IPS DF 6.9 (cell line): ENCODE measurements around the gene NUP85.

Source experiments
- DNase-seq: peaks from one replicate; pipeline ENCODE4 v3.0.0-alpha.2; 2013; ENCODE audit warnings: low read depth, low spot score
- H3K27ac ChIP-seq: one replicate; pipeline ENCODE4 v1.5.1; 2013; ENCODE audit warnings: low read length, control low read depth
- H3K27me3 ChIP-seq: 2 replicates; pipeline ENCODE4 v1.6.1; 2013; ENCODE audit warnings: mild to moderate bottlenecking, low read length; ENCODE audit not compliant: control insufficient read depth, insufficient read depth
- H3K36me3 ChIP-seq: 2 replicates; pipeline ENCODE4 v1.6.1; 2013; ENCODE audit warnings: low read length; ENCODE audit not compliant: control insufficient read depth, insufficient read depth
- H3K4me1 ChIP-seq: 2 replicates; pipeline ENCODE4 v1.6.1; 2013; ENCODE audit warnings: low read length; ENCODE audit not compliant: control insufficient read depth, insufficient read depth
- H3K4me3 ChIP-seq: 2 replicates; pipeline ENCODE4 v1.5.1; 2013; ENCODE audit warnings: mild to moderate bottlenecking, low read length
- H3K9me3 ChIP-seq: 2 replicates; pipeline ENCODE4 v1.6.1; 2013; ENCODE audit warnings: low read length, inconsistent platforms; ENCODE audit not compliant: control insufficient read depth, insufficient read depth
- WGBS: extraction: QIAGEN DNeasy Blood & Tissue Kit; methylation state at CpG from one replicate; pipeline ENCODE4 v1.1.7; 2013; ENCODE audit warnings: mixed read lengths, missing lambda C conversion rate; ENCODE audit not compliant: insufficient read length, insufficient coverage; 5-methylcytosine and 5-hydroxymethylcytosine counted together

NUP85 gene

DNA sequence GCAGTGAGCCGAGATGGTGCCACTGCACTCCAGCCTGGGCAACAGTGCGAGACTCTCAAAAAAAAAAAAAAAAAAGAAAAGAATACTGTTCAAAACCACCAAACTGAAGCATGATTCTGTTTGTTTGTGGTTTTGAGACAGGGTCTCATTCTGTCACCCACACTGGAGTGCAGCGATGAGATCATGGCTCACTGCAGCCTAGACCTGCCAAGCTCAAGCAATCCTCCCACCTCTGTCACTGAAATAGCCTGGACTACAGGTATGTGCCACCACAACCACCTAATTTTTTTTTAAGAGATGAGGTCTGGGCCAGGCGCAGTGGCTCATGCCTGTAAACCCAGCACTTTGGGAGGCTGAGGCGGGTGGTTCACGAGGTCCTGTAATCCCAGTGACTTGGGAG, 27.0 kb upstream of the NUP85 start:
- Histone ChIP-seq H3K27ac (no peak overlapping the region), H3K27me3 (no peaks in the 10 kb centered on the region), H3K4me3 (no peak overlapping the region), H3K36me3 (peaks cover 25% of the 10 kb centered on the region), H3K9me3 (no peaks in the 10 kb centered on the region), H3K4me1 (no peaks in the 10 kb centered on the region)
- no CpG with 5 or more reads among the region's 6 CpGs for WGBS
- DNase-seq, result no peak

DNA sequence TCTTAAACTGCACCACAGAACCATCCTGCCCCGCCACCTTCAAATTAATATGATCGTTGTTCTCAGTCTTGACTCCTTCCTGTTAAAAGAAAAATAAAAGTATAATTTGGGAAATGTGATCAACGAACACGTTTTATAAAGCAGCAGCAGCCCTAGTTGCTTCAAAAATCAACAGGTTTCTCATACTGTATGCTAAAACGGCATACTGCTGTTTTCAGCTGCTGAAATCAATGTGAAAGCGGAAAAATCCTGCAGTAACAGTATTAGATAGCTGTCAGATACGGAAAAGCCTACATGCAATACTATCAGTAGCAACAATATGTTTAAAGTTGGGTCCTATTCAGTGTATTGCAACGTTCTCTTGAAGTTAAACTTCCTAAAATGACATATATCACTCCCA, 24.4 kb upstream of the NUP85 start:
- peak overlapping the region; percentile 99; the same call in 1 of the 2 replicates for H3K4me3 ChIP-seq
- whole genome bisulfite sequencing, result no CpG with 5 or more reads among the region's 8 CpGs
- no peaks in the 10 kb centered on the region for H3K27me3 ChIP-seq
- no peak for DNase-seq
- no peaks in the 10 kb centered on the region for H3K9me3 ChIP-seq
- no peaks in the 10 kb centered on the region for H3K4me1 ChIP-seq
- peaks cover 8% of the 10 kb centered on the region for H3K36me3 ChIP-seq
- H3K27ac ChIP-seq, result no peak overlapping the region

- no peak for DNase-seq
- H3K9me3 ChIP-seq, result no peaks in the 10 kb centered on the region
- WGBS, result no CpG with 5 or more reads among the region's 34 CpGs
These were observed 23.7 kb upstream of the NUP85 start for GRCh38 chr17:75181608-75182318.

GRCh38 chr17:75182319-75182568, 23.2 kb upstream of the NUP85 start:
- no peak for DNase-seq
- peaks cover 8% of the 10 kb centered on the region for H3K36me3 ChIP-seq
- no peaks in the 10 kb centered on the region for H3K9me3 ChIP-seq
- H3K4me1 ChIP-seq, result no peaks in the 10 kb centered on the region
- H3K27ac ChIP-seq, result no peak overlapping the region
- H3K4me3 ChIP-seq, result peak overlapping the region; percentile 99
- no peaks in the 10 kb centered on the region for H3K27me3 ChIP-seq
- WGBS, result no CpG with 5 or more reads among the region's 33 CpGs

More at GRCh38 chr17:75181608-75182318, 23.7 kb upstream of the NUP85 start:
- Histone ChIP-seq H3K27ac (no peak overlapping the region), H3K27me3 (no peaks in the 10 kb centered on the region), H3K36me3 (peaks cover 8% of the 10 kb centered on the region), H3K4me3 (peak overlapping the region; percentile 99), H3K4me1 (no peaks in the 10 kb centered on the region)

DNA sequence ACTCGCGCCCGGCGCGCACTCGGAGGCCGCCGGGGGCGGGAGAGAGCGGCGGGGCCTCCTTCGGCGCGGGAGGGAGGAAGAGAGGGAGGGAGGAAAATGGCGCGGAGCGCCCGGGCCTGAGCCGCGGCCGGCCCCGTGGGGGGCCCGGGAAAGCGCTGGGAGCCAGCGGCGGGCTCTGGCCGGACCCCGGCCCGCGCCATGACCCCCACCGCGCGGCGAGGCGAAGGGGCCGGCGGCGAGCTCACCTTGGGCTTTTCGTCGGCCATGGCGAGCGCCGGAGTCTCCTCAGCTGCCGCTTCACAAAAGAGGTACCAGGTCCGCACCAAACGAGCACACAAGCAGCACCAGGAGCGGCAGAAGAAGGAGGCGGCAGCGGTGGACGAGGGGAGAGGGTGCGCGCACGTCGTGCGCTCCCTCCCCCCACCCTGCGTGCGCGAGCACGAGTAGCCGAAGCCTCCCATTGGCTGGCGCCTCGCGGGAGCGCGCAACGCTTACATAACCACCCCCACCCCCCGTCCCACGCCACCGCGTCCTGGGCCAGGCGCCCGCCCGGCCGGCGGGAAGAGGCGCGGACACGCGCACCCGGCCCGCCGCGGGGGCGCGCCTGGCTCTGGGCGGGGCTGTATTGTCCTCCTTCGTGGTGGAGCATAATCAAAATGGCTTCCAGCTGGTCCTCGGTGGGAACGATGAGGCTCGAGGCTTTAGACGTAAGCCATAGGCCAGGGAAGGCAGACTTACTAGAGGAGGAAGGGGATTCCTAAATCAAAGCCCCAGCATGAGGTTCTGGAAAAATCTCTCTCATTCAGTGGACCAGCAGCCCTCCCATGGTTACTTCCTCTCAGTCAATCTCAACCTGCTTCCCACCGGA, 22.7 kb upstream of the NUP85 start, which contains the start of gene SUMO2:
SUMO2 (minus strand) TSS at position 391 of the 868 bp plus-strand sequence; CDS start at position 266, 125 bp downstream.
- Histone ChIP-seq H3K4me1 (no peaks in the 10 kb centered on the region), H3K36me3 (peaks cover 8% of the 10 kb centered on the region), H3K9me3 (no peaks in the 10 kb centered on the region), H3K27ac (no peak within 1 kb of the TSS), H3K27me3 (no peaks in the 10 kb centered on the region), H3K4me3 (peak within 1 kb of the TSS; percentile 99)
- DNase-seq, result peak; percentile 85
- no CpG with 5 or more reads among the region's 92 CpGs for WGBS

GRCh38 chr17:75183999-75184884, 21.2 kb upstream of the NUP85 start:
- Histone ChIP-seq H3K27ac (no peak overlapping the region), H3K4me1 (no peaks in the 10 kb centered on the region), H3K27me3 (no peaks in the 10 kb centered on the region), H3K36me3 (peaks cover 3% of the 10 kb centered on the region), H3K9me3 (no peaks in the 10 kb centered on the region), H3K4me3 (no peak overlapping the region)
- WGBS, result no CpG with 5 or more reads among the region's 9 CpGs
- no peak for DNase-seq

DNA sequence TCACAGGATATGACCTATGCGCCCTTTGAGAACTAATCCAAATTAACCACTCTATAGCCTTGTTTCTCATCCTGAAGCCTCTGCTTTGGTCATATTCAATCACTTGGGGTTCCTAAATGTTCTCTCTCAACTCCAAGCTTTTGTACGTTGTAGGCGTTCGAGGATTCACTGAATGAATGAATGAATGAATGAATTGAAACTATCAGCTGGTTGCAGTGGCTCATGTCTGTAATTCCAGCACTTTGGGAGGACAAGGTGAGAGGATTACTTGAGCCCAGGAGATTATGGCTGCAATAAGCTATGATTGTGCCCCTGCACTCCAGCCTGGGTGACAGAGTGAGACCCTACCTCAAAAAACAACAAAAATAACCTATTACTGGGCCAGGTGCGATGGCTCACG, 16.9 kb upstream of the NUP85 start:
- no peaks in the 10 kb centered on the region for H3K27me3 ChIP-seq
- no peak for DNase-seq
- no peak overlapping the region for H3K27ac ChIP-seq
- WGBS, result no CpG with 5 or more reads among the region's 6 CpGs
- H3K36me3 ChIP-seq, result no peaks in the 10 kb centered on the region
- H3K9me3 ChIP-seq, result no peaks in the 10 kb centered on the region
- no peak overlapping the region for H3K4me3 ChIP-seq
- no peaks in the 10 kb centered on the region for H3K4me1 ChIP-seq

DNA sequence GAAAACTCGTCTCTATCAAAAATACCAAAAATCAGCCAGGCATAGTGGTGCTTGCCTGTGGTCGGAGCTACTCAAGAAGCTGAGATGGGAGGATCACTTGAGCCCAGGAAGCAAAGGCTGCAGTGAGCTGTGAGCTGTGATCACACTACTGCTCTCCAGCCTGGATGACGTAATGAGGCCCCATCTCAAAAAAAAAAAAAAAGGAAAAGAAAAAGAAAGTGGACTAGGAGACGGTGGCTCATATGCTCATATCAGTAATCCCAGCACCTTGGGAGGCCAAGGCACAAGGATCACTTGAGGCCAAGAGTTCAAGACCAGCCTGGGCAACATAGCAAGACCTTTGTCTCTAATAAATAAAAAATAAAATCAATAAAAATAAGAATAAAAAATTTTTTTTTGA, 13.9 kb upstream of the NUP85 start:
- H3K27me3 ChIP-seq, result no peaks in the 10 kb centered on the region
- H3K27ac ChIP-seq, result no peak overlapping the region
- no peaks in the 10 kb centered on the region for H3K4me1 ChIP-seq
- no peak overlapping the region for H3K4me3 ChIP-seq
- H3K36me3 ChIP-seq, result no peaks in the 10 kb centered on the region
- H3K9me3 ChIP-seq, result no peaks in the 10 kb centered on the region
- DNase-seq, result no peak
- WGBS, result no CpG with 5 or more reads among the region's 4 CpGs

DNA sequence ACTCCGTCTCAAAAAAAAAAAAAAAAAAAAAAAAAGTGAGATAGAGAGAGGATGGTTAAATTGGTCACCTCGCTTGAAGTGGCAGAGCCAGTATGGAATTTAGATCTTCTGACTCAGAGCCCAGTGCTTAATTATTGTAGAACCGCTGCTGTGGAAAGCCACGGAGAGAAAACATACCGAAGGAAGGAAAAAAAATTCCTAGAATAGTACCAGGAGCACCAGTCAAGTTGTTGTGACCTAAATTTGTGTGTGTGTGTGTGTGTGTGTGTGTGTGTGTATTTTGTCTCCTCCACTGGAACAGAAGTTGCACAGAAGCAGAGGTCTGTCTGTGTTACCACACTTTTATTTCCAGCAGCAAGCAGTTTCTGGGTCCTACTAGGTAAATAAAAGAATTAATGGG, 10.6 kb upstream of the NUP85 start:
- no CpG with 5 or more reads among the region's 5 CpGs for WGBS
- Histone ChIP-seq H3K27me3 (no peaks in the 10 kb centered on the region), H3K36me3 (no peaks in the 10 kb centered on the region), H3K27ac (no peak overlapping the region), H3K4me1 (no peaks in the 10 kb centered on the region), H3K9me3 (no peaks in the 10 kb centered on the region), H3K4me3 (no peak overlapping the region)
- DNase-seq, result no peak

DNA sequence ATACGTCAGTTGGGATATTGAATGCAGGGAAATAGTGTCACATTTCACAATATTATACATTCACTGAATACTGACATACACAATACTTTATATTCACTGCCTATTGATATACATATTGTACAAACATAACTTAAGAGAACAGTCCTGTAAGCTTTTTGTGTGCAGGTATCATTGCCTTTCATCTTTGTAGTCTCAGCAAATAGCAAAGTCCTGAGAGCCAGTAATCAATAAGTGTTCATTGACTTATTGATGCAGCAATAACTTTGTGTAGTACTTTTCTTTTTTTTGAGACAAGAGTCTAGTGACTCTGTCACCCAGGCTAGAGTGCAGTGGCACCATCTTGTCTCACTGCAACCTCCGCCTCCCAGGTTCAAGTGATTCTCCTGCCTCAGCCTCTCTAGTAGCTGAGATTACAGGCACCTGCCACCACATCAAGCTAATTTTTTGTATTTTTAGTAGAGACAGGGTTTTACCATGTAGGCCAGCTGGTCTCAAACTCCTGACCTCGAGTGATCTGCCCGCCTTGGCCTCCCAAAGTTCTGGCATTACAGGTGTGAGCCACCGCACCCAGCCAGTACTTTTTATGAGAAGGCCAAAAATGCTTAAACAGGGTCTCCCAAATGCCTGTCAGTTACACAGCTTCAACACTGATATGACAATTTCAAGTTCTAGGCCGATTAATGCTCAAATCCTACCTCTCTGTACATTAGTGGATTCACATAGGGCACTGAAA, 5.4 kb upstream of the NUP85 start:
- Histone ChIP-seq H3K27ac (no peak overlapping the region), H3K9me3 (no peaks in the 10 kb centered on the region), H3K4me1 (no peaks in the 10 kb centered on the region), H3K4me3 (no peak overlapping the region), H3K27me3 (no peaks in the 10 kb centered on the region), H3K36me3 (no peaks in the 10 kb centered on the region)
- WGBS, result no CpG with 5 or more reads among the region's 6 CpGs
- DNase-seq, result no peak
